ENCODE results near the gene SERPINB5.

SERPINB5 gene

GRCh38 chr18:63465059-63465458, 11.7 kb upstream of the SERPINB5 start:
- no peak for DNase-seq
- intact Hi-C loops (cut with DNase I) = no loop called here

- no peak for DNase-seq
- intact Hi-C loops (cut with DNase I) = no loop called here
These were observed 9.1 kb upstream of the SERPINB5 start for GRCh38 chr18:63467699-63468098.

GRCh38 chr18:63468575-63468974, 8.2 kb upstream of the SERPINB5 start:
- no peak for DNase-seq
- intact Hi-C loops (cut with DNase I) = no loop called here

- DNase-seq = no peak
- intact Hi-C loops (cut with DNase I) = no loop called here
These were observed 6.0 kb upstream of the SERPINB5 start for GRCh38 chr18:63470751-63471150.

- no peak for DNase-seq
- intact Hi-C loops (cut with DNase I) = no loop called here
These were observed 4.4 kb upstream of the SERPINB5 start for GRCh38 chr18:63472380-63472779.

GRCh38 chr18:63477200-63477599, 442 bp downstream of the SERPINB5 start:
- intact Hi-C loops (cut with DNase I) = no loop called here
- DNase-seq = no peak

- DNase-seq = no peak
- intact Hi-C loops (cut with DNase I) = no loop called here
These were observed 1.2 kb downstream of the SERPINB5 start for GRCh38 chr18:63477968-63478367.

GRCh38 chr18:63479826-63480225, 3.1 kb downstream of the SERPINB5 start:
- DNase-seq = no peak
- intact Hi-C loops (cut with DNase I) = no loop called here

- no peak for DNase-seq
- intact Hi-C loops (cut with DNase I) = no loop called here
These were observed 3.7 kb downstream of the SERPINB5 start for GRCh38 chr18:63480476-63480875.

- intact Hi-C loops (cut with DNase I) = no loop called here
- DNase-seq = no peak
These were observed 4.2 kb downstream of the SERPINB5 start for GRCh38 chr18:63480915-63481314.

- DNase-seq = no peak
- intact Hi-C loops (cut with DNase I) = no loop called here
These were observed 10.9 kb downstream of the SERPINB5 start for GRCh38 chr18:63487676-63488075.

- DNase-seq = no peak
- intact Hi-C loops (cut with DNase I) = no loop called here
These were observed 11.4 kb downstream of the SERPINB5 start for GRCh38 chr18:63488160-63488559.

- intact Hi-C loops (cut with DNase I) = no loop called here
- no peak for DNase-seq
These were observed 16.1 kb downstream of the SERPINB5 start for GRCh38 chr18:63492851-63493250.

- intact Hi-C loops (cut with DNase I) = no loop called here
- DNase-seq = no peak
These were observed 18.9 kb downstream of the SERPINB5 start for GRCh38 chr18:63495675-63496074.

GRCh38 chr18:63505566-63506335, 29.0 kb downstream of the SERPINB5 start:
- intact Hi-C loops (cut with DNase I) = no loop called here
- DNase-seq = no peak

- intact Hi-C loops (cut with DNase I) = no loop called here
- DNase-seq = no peak
These were observed 29.5 kb downstream of the SERPINB5 start for GRCh38 chr18:63506336-63506646.

- DNase-seq = no peak
- intact Hi-C loops (cut with DNase I) = no loop called here
These were observed 31.8 kb downstream of the SERPINB5 start for GRCh38 chr18:63508596-63508995.

GRCh38 chr18:63511285-63511684, 34.5 kb downstream of the SERPINB5 start:
- intact Hi-C loops (cut with DNase I) = loop anchor here (10.0 kb wide), 1 partner anchor 224 kb away; no protein-coding TSS in a partner anchor
- no peak for DNase-seq

GRCh38 chr18:63514326-63514725, 37.6 kb downstream of the SERPINB5 start:
- no peak for DNase-seq
- intact Hi-C loops (cut with DNase I) = loop anchor here (10.0 kb wide), 1 partner anchor 220 kb away; no protein-coding TSS in a partner anchor

- no peak for DNase-seq
- intact Hi-C loops (cut with DNase I) = loop anchor here (5.0 to 10.0 kb wide), 2 partner anchors 220 to 422 kb away; no protein-coding TSS in a partner anchor
These were observed 38.3 kb downstream of the SERPINB5 start for GRCh38 chr18:63514888-63515678.

- intact Hi-C loops (cut with DNase I) = loop anchor here (5.0 to 10.0 kb wide), 2 partner anchors 219 to 422 kb away; no protein-coding TSS in a partner anchor
- DNase-seq = no peak
These were observed 39.0 kb downstream of the SERPINB5 start for GRCh38 chr18:63515801-63516200.
